ENCODE measurements around the gene TLE2. TPM values are rescaled to one million over a fixed set of nuclear protein-coding genes. Genes with fewer than 3 reads are reported as not detected.

Gene TLE2
- total RNA-seq, 1 experiment from 2014 or later: 3.1 TPM

GRCh38 chr19:3045885-3046697 lies 17.0 kb upstream of the TLE2 start:
- peak overlapping the region; percentile 35 to 73 for H3K4me3 Mint-ChIP-seq

More at GRCh38 chr19:3045885-3046697, 17.0 kb upstream of the TLE2 start:
- H3K9me3 Mint-ChIP-seq: peaks cover 0 to 3% of the 10 kb centered on the region in 2 experiments; a peak in 2 of 5 replicates
- peak; percentile 73 for DNase-seq
- H3K14ac ChIP-seq (ENCODE audit: insufficient read depth, low read length): no peak overlapping the region
- H3K79me2 ChIP-seq (ENCODE audit: insufficient read depth, low read length): no peaks in the 10 kb centered on the region
- H2BK5ac ChIP-seq (ENCODE audit: insufficient read length, low read length): no peak overlapping the region
- no peak overlapping the region for H3K27ac Mint-ChIP-seq
- peaks cover 3% of the 10 kb centered on the region; the same call in 1 of the 2 replicates for H3K4me1 ChIP-seq (ENCODE audit: insufficient read depth, low read length)
- no peak overlapping the region for H3K4ac ChIP-seq (ENCODE audit: low read depth, low read length)
- no CpG with 5 or more reads among the region's 16 CpGs for WGBS (ENCODE audit: extremely low coverage, insufficient read length, low lambda C conversion rate)
- H2BK120ac ChIP-seq (ENCODE audit: low read depth, low read length, poor library complexity, severe bottlenecking): no peak overlapping the region
- no peak overlapping the region for H3K18ac ChIP-seq (ENCODE audit: insufficient read length, low read depth, low read length)
- H4K8ac ChIP-seq (replicated peaks; ENCODE audit: insufficient read length, low read depth, low read length): no peak overlapping the region
- no peak overlapping the region for H2BK12ac ChIP-seq (ENCODE audit: insufficient read length, low read depth, low read length)
- H3K27me3 Mint-ChIP-seq (ENCODE audit: low read depth): peaks cover 60% of the 10 kb centered on the region
- H3K4me1 Mint-ChIP-seq: peaks cover 17 to 29% of the 10 kb centered on the region in 2 experiments
- H2BK20ac ChIP-seq (ENCODE audit: low read depth, low read length, poor library complexity, severe bottlenecking): no peak overlapping the region
- H2AK5ac ChIP-seq (ENCODE audit: insufficient read length, low read length): no peak overlapping the region
- no peak overlapping the region for H3K27ac ChIP-seq (ENCODE audit: insufficient read length, low read depth, low read length)
- H3K4me2 ChIP-seq (ENCODE audit: insufficient read depth, insufficient read length, low read length): peak overlapping the region; percentile 51
- H4K5ac ChIP-seq (ENCODE audit: insufficient read length, low read depth, low read length): no peak overlapping the region
- H3K9ac ChIP-seq (ENCODE audit: extremely low read depth, insufficient read length, low read length): no peak overlapping the region
- H4K20me1 ChIP-seq (ENCODE audit: control insufficient read depth, insufficient read depth, insufficient read length): no peaks in the 10 kb centered on the region
- peaks cover 9% of the 10 kb centered on the region for H3K23me2 ChIP-seq (ENCODE audit: insufficient read length, low read depth, low read length, poor library complexity, severe bottlenecking)
- no peak overlapping the region for H2BK15ac ChIP-seq (ENCODE audit: low read depth, low read length)
- no peak overlapping the region for H3T11ph ChIP-seq (ENCODE audit: low read length)
- no peaks in the 10 kb centered on the region for H3K79me1 ChIP-seq (ENCODE audit: insufficient read depth, low read depth, low read length, poor library complexity, severe bottlenecking)
- H3K27me3 ChIP-seq (ENCODE audit: insufficient read depth, low read length): no peaks in the 10 kb centered on the region
- H3K36me3 Mint-ChIP-seq (ENCODE audit: insufficient read depth in 1 of 3, low read depth in 3 of 3): no peaks in the 10 kb centered on the region
- no peaks in the 10 kb centered on the region for H3K9me3 ChIP-seq (ENCODE audit: control insufficient read depth, low read depth, low read length)
- no peak overlapping the region for H3K23ac ChIP-seq (ENCODE audit: insufficient read length, low read depth, low read length)
- H4K91ac ChIP-seq (ENCODE audit: insufficient read length, low read depth, low read length): no peak overlapping the region
- no peak overlapping the region for H3K56ac ChIP-seq (ENCODE audit: insufficient read length, low read depth, low read length)
- TF ChIP-seq CTCF (conservative IDR thresholded peaks at IDR 0.05): no peak
- H2AFZ ChIP-seq (ENCODE audit: low read length): no peak overlapping the region

All from H9 (cell line).